Measurements from ENCODE around the gene VWA3A.
"Not testable (repeated sequence)": the region's sequence is repeated elsewhere in the genome, so short reads cannot be mapped to it uniquely, and the experiment has no call there.

The VWA3A gene

GRCh38 chr16:22126037-22126558 lies 33.8 kb downstream of the VWA3A start:
- in situ Hi-C loops (cut with HindIII; ENCODE audit: low sequenced_read_pairs), result no loop called here
- TF ChIP-seq, protein P1, sequence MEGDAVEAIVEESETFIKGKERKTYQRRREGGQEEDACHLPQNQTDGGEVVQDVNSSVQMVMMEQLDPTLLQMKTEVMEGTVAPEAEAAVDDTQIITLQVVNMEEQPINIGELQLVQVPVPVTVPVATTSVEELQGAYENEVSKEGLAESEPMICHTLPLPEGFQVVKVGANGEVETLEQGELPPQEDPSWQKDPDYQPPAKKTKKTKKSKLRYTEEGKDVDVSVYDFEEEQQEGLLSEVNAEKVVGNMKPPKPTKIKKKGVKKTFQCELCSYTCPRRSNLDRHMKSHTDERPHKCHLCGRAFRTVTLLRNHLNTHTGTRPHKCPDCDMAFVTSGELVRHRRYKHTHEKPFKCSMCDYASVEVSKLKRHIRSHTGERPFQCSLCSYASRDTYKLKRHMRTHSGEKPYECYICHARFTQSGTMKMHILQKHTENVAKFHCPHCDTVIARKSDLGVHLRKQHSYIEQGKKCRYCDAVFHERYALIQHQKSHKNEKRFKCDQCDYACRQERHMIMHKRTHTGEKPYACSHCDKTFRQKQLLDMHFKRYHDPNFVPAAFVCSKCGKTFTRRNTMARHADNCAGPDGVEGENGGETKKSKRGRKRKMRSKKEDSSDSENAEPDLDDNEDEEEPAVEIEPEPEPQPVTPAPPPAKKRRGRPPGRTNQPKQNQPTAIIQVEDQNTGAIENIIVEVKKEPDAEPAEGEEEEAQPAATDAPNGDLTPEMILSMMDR (IDR thresholded peaks at IDR 0.05; ENCODE audit: low read depth, low read length, missing control alignments), result no peak
- no peak for DNase-seq (ENCODE audit: low read depth)
- H3K4me3 ChIP-seq (ENCODE audit: low read depth, low read length), result no peak overlapping the region

GRCh38 chr16:22128537-22128936 lies 36.2 kb downstream of the VWA3A start:
- H3K4me3 ChIP-seq (ENCODE audit: low read depth, low read length); in situ Hi-C loops (cut with HindIII; ENCODE audit: low sequenced_read_pairs); DNase-seq (ENCODE audit: low read depth): not testable (repeated sequence)

GRCh38 chr16:22130528-22130927 lies 38.2 kb downstream of the VWA3A start:
- in situ Hi-C loops (cut with HindIII; ENCODE audit: low sequenced_read_pairs), result no loop called here
- TF ChIP-seq, protein P1 (IDR thresholded peaks at IDR 0.05; ENCODE audit: low read depth, low read length, missing control alignments), result no peak
- DNase-seq (ENCODE audit: low read depth), result no peak
- H3K4me3 ChIP-seq (ENCODE audit: low read depth, low read length), result no peak overlapping the region

- in situ Hi-C loops (cut with HindIII; ENCODE audit: low sequenced_read_pairs), result no loop called here
- TF ChIP-seq, protein P1 (IDR thresholded peaks at IDR 0.05; ENCODE audit: low read depth, low read length, missing control alignments), result no peak
- DNase-seq (ENCODE audit: low read depth), result no peak
- no peak overlapping the region for H3K4me3 ChIP-seq (ENCODE audit: low read depth, low read length)
These were observed 40.5 kb downstream of the VWA3A start for GRCh38 chr16:22132801-22133200.

DNA sequence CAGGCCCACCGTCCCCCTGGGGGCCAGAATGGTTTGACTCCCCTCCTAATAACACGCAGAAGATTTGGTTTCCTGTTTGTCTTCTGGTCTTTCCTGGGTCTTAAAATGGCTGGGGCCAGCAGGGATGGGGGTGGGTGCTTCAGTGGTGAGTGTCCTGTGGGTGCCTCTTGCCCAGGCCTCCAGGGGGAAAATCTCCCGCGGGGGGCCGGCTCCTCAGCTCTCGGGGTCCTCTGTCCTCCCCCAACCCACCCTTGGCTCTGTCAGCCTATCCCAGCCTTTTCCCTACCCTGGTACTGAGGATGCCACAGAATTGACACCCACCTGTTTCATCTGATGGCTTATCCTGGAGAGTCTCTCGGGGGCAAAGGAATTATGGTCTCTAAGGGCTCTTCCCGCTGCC lies 46.1 kb downstream of the VWA3A start:
- DNase-seq (ENCODE audit: low read depth), result no peak
- in situ Hi-C loops (cut with HindIII; ENCODE audit: low sequenced_read_pairs), result no loop called here
- H3K4me3 ChIP-seq (ENCODE audit: low read depth, low read length), result no peak overlapping the region
- TF ChIP-seq, protein P1 (IDR thresholded peaks at IDR 0.05; ENCODE audit: low read depth, low read length, missing control alignments), result no peak

DNA sequence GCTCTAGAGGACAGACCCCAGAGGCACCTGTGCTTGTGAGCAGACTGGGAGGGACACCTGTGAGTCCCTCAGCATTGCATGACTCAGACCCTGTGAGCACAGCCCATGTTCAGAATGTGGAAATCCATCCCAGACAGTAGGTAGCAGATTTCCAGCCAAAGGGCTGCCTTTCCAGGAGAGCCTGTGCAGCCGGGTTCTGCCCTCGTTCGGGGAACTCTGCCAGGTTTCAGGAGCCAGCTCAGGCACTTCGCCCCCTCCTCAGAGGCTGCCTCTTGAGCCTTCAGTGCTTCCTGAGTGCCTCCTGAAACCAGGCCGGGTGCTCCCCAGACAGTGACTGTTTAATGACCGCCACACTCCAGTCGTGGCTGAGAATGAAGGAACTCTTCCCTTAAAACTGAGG lies 46.7 kb downstream of the VWA3A start:
- H3K4me3 ChIP-seq (ENCODE audit: low read depth, low read length), result no peak overlapping the region
- DNase-seq (ENCODE audit: low read depth), result no peak
- TF ChIP-seq, protein P1 (IDR thresholded peaks at IDR 0.05; ENCODE audit: low read depth, low read length, missing control alignments), result no peak
- in situ Hi-C loops (cut with HindIII; ENCODE audit: low sequenced_read_pairs), result no loop called here

GRCh38 chr16:22139732-22140131 lies 47.4 kb downstream of the VWA3A start:
- no peak for DNase-seq (ENCODE audit: low read depth)
- no peak overlapping the region for H3K4me3 ChIP-seq (ENCODE audit: low read depth, low read length)
- TF ChIP-seq, protein P1 (IDR thresholded peaks at IDR 0.05; ENCODE audit: low read depth, low read length, missing control alignments), result no peak
- in situ Hi-C loops (cut with HindIII; ENCODE audit: low sequenced_read_pairs), result no loop called here

Measured in astrocyte of the cerebellum (primary cell).